Measurements from ENCODE around the gene KLHL30.

The KLHL30 gene, protein sequence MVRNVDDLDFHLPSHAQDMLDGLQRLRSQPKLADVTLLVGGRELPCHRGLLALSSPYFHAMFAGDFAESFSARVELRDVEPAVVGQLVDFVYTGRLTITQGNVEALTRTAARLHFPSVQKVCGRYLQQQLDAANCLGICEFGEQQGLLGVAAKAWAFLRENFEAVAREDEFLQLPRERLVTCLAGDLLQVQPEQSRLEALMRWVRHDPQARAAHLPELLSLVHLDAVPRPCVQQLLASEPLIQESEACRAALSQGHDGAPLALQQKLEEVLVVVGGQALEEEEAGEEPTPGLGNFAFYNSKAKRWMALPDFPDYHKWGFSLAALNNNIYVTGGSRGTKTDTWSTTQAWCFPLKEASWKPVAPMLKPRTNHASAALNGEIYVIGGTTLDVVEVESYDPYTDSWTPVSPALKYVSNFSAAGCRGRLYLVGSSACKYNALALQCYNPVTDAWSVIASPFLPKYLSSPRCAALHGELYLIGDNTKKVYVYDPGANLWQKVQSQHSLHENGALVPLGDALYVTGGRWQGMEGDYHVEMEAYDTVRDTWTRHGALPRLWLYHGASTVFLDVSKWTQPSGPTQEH

GRCh38 chr2:238138331-238139195 lies at the start of gene KLHL30:
KLHL30 (plus strand) TSS chr2:238138668; CDS start chr2:238140755, 2,087 bp downstream.
- no peak for DNase-seq

GRCh38 chr2:238090887-238091286 lies 47.6 kb upstream of the KLHL30 start:
- DNase-seq, result no peak

- no peak for DNase-seq
These were observed 46.9 kb upstream of the KLHL30 start for GRCh38 chr2:238091436-238092060.

DNA sequence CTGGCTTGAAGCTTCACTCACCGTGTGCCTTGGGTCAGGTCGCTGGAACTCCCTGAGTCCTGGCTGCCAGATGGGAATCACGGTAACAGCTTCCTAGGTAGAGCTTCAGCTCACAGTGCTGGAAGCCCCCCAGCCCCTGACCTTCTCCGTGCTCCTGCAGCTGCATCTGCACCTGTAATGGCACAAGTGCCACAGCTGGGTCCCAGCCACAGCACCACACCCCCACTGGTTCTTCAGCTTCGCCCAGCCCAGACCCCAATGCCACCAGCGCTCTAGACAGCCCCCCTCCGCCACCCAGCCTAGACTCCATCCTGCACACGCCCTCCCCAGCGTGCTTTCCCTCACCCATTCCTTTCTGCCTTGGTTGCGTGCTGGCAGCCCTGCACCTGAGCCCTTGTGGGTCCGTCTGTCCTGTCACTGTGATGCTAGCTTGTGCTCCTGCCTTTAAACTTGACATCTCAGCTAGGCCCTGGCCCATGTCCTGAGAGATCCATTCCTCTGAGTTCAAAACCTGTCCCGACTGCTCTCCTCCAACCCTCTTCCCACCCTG lies 45.9 kb upstream of the KLHL30 start:
- DNase-seq, result no peak

DNA sequence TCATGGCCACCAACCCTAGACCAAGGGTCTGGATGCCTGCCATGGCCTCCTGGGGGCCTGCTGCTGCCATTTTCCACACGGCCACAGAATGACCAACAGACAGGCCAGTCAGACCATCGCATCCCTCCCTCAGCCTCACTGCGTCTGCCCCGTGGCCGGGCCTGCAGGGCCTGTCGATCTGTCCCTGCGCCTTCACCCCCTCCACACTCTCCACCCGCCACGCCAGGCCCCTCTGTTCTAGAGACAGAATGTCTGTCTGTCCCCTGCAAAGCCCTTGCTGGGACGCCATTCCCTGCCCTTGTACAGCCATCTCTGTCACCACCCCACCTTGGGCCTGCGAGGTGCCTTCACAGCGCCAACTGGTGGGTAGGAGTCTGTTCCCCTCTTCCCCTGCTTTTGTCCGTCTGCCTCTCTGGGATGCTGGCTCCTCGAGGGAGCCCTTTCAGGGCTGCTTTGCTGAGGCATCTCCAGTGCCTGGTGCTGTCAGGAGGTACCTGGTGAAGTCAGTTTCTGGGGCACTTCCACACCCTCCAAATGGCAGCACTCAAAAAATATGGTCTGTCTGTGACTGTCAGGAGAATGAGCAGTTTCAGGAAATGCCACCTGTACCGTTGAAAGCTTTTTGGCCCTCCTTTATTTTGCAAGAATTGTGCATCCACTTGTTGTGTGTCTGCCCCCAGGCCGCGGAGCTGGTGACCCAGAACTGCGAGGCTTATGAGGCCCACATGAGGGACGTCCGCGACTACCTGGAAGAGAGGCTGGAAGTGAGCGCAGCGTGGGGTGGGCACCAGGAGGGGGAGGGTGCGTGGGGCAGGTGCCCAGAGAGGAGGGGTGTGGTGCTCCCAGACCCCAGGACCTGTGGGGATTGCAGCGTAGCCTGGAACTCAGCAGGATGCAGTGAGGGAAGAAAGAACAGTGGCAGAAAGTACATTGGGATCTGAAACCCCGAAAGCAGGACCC lies 45.0 kb upstream of the KLHL30 start:
- no peak for DNase-seq

- DNase-seq, result no peak
These were observed 43.9 kb upstream of the KLHL30 start for GRCh38 chr2:238094438-238095022.

DNA sequence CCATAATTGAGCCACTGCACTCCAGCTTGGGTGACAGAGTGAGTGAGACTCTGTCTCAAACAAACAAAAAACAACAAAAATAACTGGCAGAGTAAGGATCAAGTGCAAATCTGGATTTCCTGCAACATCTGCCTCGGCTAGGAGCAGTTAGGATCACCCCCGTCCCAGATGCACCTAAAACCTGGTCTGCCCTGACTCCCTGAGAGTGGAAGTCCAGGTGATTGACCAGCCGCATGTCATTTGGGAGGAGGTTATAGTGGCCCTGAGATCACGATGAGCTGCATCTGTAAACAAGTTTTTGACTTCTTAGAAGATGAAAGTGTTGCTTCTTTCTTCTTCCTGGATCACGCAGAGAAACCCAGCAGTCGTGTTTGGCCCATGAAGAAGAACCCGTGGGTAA lies 43.3 kb upstream of the KLHL30 start:
- no peak for DNase-seq

DNA sequence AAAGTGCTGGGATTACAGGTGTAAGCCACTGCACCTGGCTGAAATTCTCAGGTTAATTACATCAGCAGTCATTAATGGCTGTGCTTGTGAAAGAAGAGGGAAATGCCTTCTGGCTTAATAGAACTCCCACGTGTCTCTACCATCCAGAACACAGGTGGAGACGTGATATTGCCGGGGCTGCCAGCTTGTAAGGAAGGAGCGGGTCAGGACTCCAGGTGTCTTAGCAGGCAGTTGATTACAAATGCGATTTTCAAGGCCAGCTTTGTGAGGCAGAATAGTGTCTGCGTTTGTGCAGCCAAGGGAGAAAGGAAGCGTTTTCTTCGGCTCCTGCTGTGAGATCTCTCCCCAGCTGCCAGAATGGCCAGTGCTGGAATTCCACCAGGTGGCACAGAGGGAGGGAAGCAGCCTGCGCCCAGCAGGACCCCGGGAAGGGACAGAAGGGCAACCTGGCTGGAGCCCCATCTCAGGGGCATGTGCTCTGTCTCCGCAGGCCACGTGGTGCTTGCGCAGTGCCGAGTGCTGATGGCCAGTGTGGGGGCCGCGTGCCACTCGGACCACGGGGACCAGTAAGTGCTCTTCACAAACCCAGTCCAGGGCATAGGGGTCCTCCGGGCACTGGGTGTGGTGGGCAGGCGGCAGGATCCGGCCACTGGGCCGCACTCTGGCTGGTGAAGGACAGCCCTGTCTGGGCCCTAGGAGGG lies 42.0 kb upstream of the KLHL30 start:
- no peak for DNase-seq

GRCh38 chr2:238097201-238097987 lies 41.1 kb upstream of the KLHL30 start:
- DNase-seq, result no peak

GRCh38 chr2:238097988-238098871 lies 40.2 kb upstream of the KLHL30 start:
- no peak for DNase-seq

GRCh38 chr2:238098901-238099713 lies 39.4 kb upstream of the KLHL30 start:
- DNase-seq, result no peak

GRCh38 chr2:238099714-238100048 lies 38.8 kb upstream of the KLHL30 start:
- DNase-seq, result no peak

- no peak for DNase-seq
These were observed 38.2 kb upstream of the KLHL30 start, which contains the start of gene ESPNL for GRCh38 chr2:238100049-238100820. ESPNL (plus strand) TSS chr2:238100340; CDS start chr2:238100420, 80 bp downstream.

- no peak for DNase-seq
These were observed 37.4 kb upstream of the KLHL30 start for GRCh38 chr2:238100821-238101771.
